BLaER1 (cell line): Measurements from ENCODE around the gene NUDT6.

Source experiments
- H3K27ac ChIP-seq: shearing (Covaris generic); formaldehyde crosslinking; 2 replicates; pipeline ENCODE4 v1.8.1; 2022
- H3K27me3 ChIP-seq: shearing (Covaris generic); formaldehyde crosslinking; 2 replicates; pipeline ENCODE4 v1.8.1; 2022
- H3K36me3 ChIP-seq: shearing (Covaris generic); formaldehyde crosslinking; 2 replicates; pipeline ENCODE4 v1.8.1; 2022
- H3K4me1 ChIP-seq: shearing (Covaris generic); formaldehyde crosslinking; 2 replicates; pipeline ENCODE4 v1.8.1; 2022
- H3K4me2 ChIP-seq: shearing (Covaris generic); formaldehyde crosslinking; 2 replicates; pipeline ENCODE4 v1.8.1; 2022
- H3K4me3 ChIP-seq: shearing (Covaris generic); formaldehyde crosslinking; 2 replicates; pipeline ENCODE4 v1.8.1; 2022
- H3K9ac ChIP-seq: shearing (Covaris generic); formaldehyde crosslinking; 2 replicates; pipeline ENCODE4 v1.8.1; 2022
- H3K9me3 ChIP-seq: shearing (Covaris generic); formaldehyde crosslinking; 2 replicates; pipeline ENCODE4 v1.8.1; 2022
- H4K20me1 ChIP-seq: shearing (Covaris generic); formaldehyde crosslinking; 2 replicates; pipeline ENCODE4 v1.8.1; 2022
- Cebpa-rat ChIP-seq: shearing (Covaris generic); IDR thresholded peaks from 2 replicates; pipeline ENCODE4 v1.8.1; 2022

Gene NUDT6

GRCh38 chr4:122921971-122922876, at the start of gene NUDT6:
Gene NUDT6 (minus strand): TSS chr4:122922597. CDS start chr4:122922572, 25 bp downstream.
- H3K4me3 ChIP-seq: peak within 1 kb of the TSS; percentile 92
- TF ChIP-seq Cebpa-rat: no peak
- H3K27me3 ChIP-seq: no peaks in the 10 kb centered on the region
- H3K9ac ChIP-seq: peak within 1 kb of the TSS; percentile 79
- peak within 1 kb of the TSS; percentile 69 for H3K27ac ChIP-seq
- no peaks in the 10 kb centered on the region for H3K36me3 ChIP-seq
- peaks cover 9% of the 10 kb centered on the region; the same call in 1 of the 2 replicates for H4K20me1 ChIP-seq
- H3K4me2 ChIP-seq: peak within 1 kb of the TSS; percentile 76
- no peaks in the 10 kb centered on the region for H3K9me3 ChIP-seq
- H3K4me1 ChIP-seq: peaks cover 18% of the 10 kb centered on the region

- Histone ChIP-seq H3K9me3 (no peaks in the 10 kb centered on the region), H3K9ac (no peak overlapping the region), H3K4me1 (no peaks in the 10 kb centered on the region), H3K4me2 (no peak overlapping the region), H4K20me1 (no peaks in the 10 kb centered on the region), H3K27ac (no peak overlapping the region), H3K36me3 (no peaks in the 10 kb centered on the region), H3K4me3 (no peak overlapping the region), H3K27me3 (no peaks in the 10 kb centered on the region)
- no peak for TF ChIP-seq Cebpa-rat
Observed at GRCh38 chr4:122968227-122968812, 45.9 kb upstream of the NUDT6 start.

GRCh38 chr4:122967231-122967630, 44.8 kb upstream of the NUDT6 start:
- H3K9ac ChIP-seq: no peak overlapping the region
- TF ChIP-seq Cebpa-rat: no peak
- H3K4me1 ChIP-seq: no peaks in the 10 kb centered on the region
- H3K27me3 ChIP-seq: no peaks in the 10 kb centered on the region
- H4K20me1 ChIP-seq: no peaks in the 10 kb centered on the region
- H3K9me3 ChIP-seq: no peaks in the 10 kb centered on the region
- no peaks in the 10 kb centered on the region for H3K36me3 ChIP-seq
- no peak overlapping the region for H3K27ac ChIP-seq
- H3K4me2 ChIP-seq: no peak overlapping the region
- H3K4me3 ChIP-seq: no peak overlapping the region

- Histone ChIP-seq H3K27me3 (no peaks in the 10 kb centered on the region), H3K4me2 (no peak overlapping the region), H3K9me3 (peaks cover 7% of the 10 kb centered on the region), H3K36me3 (0 out of 2 replicates have a peak, but pooled peaks cover 6% of the 10 kb centered on the region), H3K27ac (no peak overlapping the region), H4K20me1 (no peaks in the 10 kb centered on the region), H3K4me3 (no peak overlapping the region), H3K4me1 (no peaks in the 10 kb centered on the region), H3K9ac (no peak overlapping the region)
- no peak for TF ChIP-seq Cebpa-rat
Observed at GRCh38 chr4:122966201-122966600, 43.8 kb upstream of the NUDT6 start.

GRCh38 chr4:122963216-122963615, 40.8 kb upstream of the NUDT6 start:
- no peak for TF ChIP-seq Cebpa-rat
- H3K27me3 ChIP-seq: no peaks in the 10 kb centered on the region
- H3K9ac ChIP-seq: no peak overlapping the region
- H3K36me3 ChIP-seq: 0 out of 2 replicates have a peak, but pooled peaks cover 10% of the 10 kb centered on the region
- no peak overlapping the region for H3K4me2 ChIP-seq
- H3K4me3 ChIP-seq: no peak overlapping the region
- no peak overlapping the region for H3K27ac ChIP-seq
- H3K9me3 ChIP-seq: peaks cover 7% of the 10 kb centered on the region
- H4K20me1 ChIP-seq: no peaks in the 10 kb centered on the region
- no peaks in the 10 kb centered on the region for H3K4me1 ChIP-seq

GRCh38 chr4:122960611-122961000, 38.2 kb upstream of the NUDT6 start:
- H3K4me1 ChIP-seq: no peaks in the 10 kb centered on the region
- no peak for TF ChIP-seq Cebpa-rat
- H3K4me3 ChIP-seq: no peak overlapping the region
- no peaks in the 10 kb centered on the region for H4K20me1 ChIP-seq
- H3K9ac ChIP-seq: no peak overlapping the region
- H3K27ac ChIP-seq: no peak overlapping the region
- no peak overlapping the region for H3K4me2 ChIP-seq
- no peaks in the 10 kb centered on the region for H3K27me3 ChIP-seq
- peaks cover 10% of the 10 kb centered on the region; the same call in 1 of the 2 replicates for H3K36me3 ChIP-seq
- H3K9me3 ChIP-seq: peaks cover 7% of the 10 kb centered on the region

- Histone ChIP-seq H3K27ac (no peak overlapping the region), H3K9ac (no peak overlapping the region), H3K4me3 (no peak overlapping the region), H3K9me3 (peaks cover 7% of the 10 kb centered on the region), H4K20me1 (no peaks in the 10 kb centered on the region), H3K36me3 (peaks cover 11% of the 10 kb centered on the region; the same call in 1 of the 2 replicates), H3K27me3 (no peaks in the 10 kb centered on the region), H3K4me2 (no peak overlapping the region), H3K4me1 (no peaks in the 10 kb centered on the region)
- TF ChIP-seq Cebpa-rat: no peak
Observed at GRCh38 chr4:122959981-122960610, 37.7 kb upstream of the NUDT6 start.

- Histone ChIP-seq H4K20me1 (no peaks in the 10 kb centered on the region), H3K4me1 (no peaks in the 10 kb centered on the region), H3K9ac (no peak overlapping the region), H3K27ac (no peak overlapping the region), H3K4me3 (no peak overlapping the region), H3K9me3 (peaks cover 7% of the 10 kb centered on the region), H3K4me2 (no peak overlapping the region), H3K36me3 (peaks cover 18% of the 10 kb centered on the region; the same call in 1 of the 2 replicates), H3K27me3 (no peaks in the 10 kb centered on the region)
- no peak for TF ChIP-seq Cebpa-rat
Observed at GRCh38 chr4:122959441-122959840, 37.0 kb upstream of the NUDT6 start.

GRCh38 chr4:122958505-122958904, 36.1 kb upstream of the NUDT6 start:
- peaks cover 27% of the 10 kb centered on the region for H3K36me3 ChIP-seq
- no peaks in the 10 kb centered on the region for H3K4me1 ChIP-seq
- no peak overlapping the region for H3K4me2 ChIP-seq
- TF ChIP-seq Cebpa-rat: no peak
- no peak overlapping the region for H3K27ac ChIP-seq
- no peak overlapping the region for H3K9ac ChIP-seq
- peaks cover 7% of the 10 kb centered on the region for H3K9me3 ChIP-seq
- no peaks in the 10 kb centered on the region for H4K20me1 ChIP-seq
- no peak overlapping the region for H3K4me3 ChIP-seq
- no peaks in the 10 kb centered on the region for H3K27me3 ChIP-seq

GRCh38 chr4:122953924-122954323, 31.5 kb upstream of the NUDT6 start:
- Histone ChIP-seq H3K36me3 (peaks cover 66% of the 10 kb centered on the region), H3K9ac (no peak overlapping the region), H3K4me2 (no peak overlapping the region), H4K20me1 (no peaks in the 10 kb centered on the region), H3K9me3 (no peaks in the 10 kb centered on the region; the same call in 1 of the 2 replicates), H3K27ac (no peak overlapping the region), H3K4me3 (no peak overlapping the region), H3K27me3 (no peaks in the 10 kb centered on the region), H3K4me1 (no peaks in the 10 kb centered on the region)
- no peak for TF ChIP-seq Cebpa-rat
